Testis (tissue), 3 donors: ENCODE data around the gene GLIS1. TPM values are rescaled to one million over a fixed set of nuclear protein-coding genes. Genes with fewer than 3 reads are reported as not detected.

ENCODE experiments used
- DNase-seq: peaks from one replicate; pipeline ENCODE4 v3.0.0-alpha.2; 2019
- H3K27ac ChIP-seq, 2 donors: fragments of 200-600 bp; sonication (generic); one replicate each; pipeline ENCODE4 v1.5.1; 2019
- H3K27me3 ChIP-seq: fragments of 200-600 bp; sonication (generic); one replicate; pipeline ENCODE4 v1.5.1; 2019
- H3K36me3 ChIP-seq: fragments of 200-600 bp; sonication (generic); one replicate; pipeline ENCODE4 v1.5.1; 2017; ENCODE audit warnings: low read depth; ENCODE audit errors: missing control alignments
- H3K4me1 ChIP-seq: fragments of 200-600 bp; sonication (generic); one replicate; pipeline ENCODE4 v1.5.1; 2019
- H3K4me3 ChIP-seq, 2 donors: fragments of 200-600 bp; sonication (generic); one replicate each; pipeline ENCODE4 v1.5.1; 2017 to 2019
- H3K9me3 ChIP-seq: fragments of 200-600 bp; sonication (generic); one replicate; pipeline ENCODE4 v1.5.1; 2017
- CTCF ChIP-seq, 3 experiments: fragments of 450-650 bp in 2 of 3; fragments of 200-600 bp in 1 of 3; sonication (generic) in 1 of 3; IDR thresholded peaks; one replicate each; pipeline ENCODE4 v1.5.1; 2016 to 2019; ENCODE audit warnings: antibody characterized with exemption in 3 of 3, mild to moderate bottlenecking in 2 of 3, moderate library complexity in 1 of 3
- POLR2A ChIP-seq: fragments of 450-650 bp; IDR thresholded peaks from one replicate; pipeline ENCODE4 v1.6.1; 2017; ENCODE audit warnings: antibody characterized with exemption, mild to moderate bottlenecking, moderate library complexity
- WGBS, 2 donors: methylation state at CpG; one replicate each; pipeline ENCODE4 v1.1.5; 2018; 5-methylcytosine and 5-hydroxymethylcytosine counted together
- intact Hi-C: fragments of 100-400 bp; cut with DNase I; formaldehyde crosslinking; loops from one replicate; pipeline ENCODE4 v1.15.1; 2023; ENCODE audit warnings: low total_unique reads
- polyA plus RNA-seq: library from polyadenylated mRNA; stranded (reverse); fragments of 350-450 nt; fragmentation: Illumina TruSeq; extraction: RNeasy Lipid Tissue Mini Kit (QIAGEN cat#74804); gene quantifications from one replicate; pipeline ENCODE4 v1.2.3, GENCODE V29; 2014; ENCODE audit warnings: low read depth, low replicate concordance; ENCODE audit not compliant: insufficient read depth
- total RNA-seq, 2 donors: library from RNA; depleted of rRNA; stranded (reverse); fragments of >200 nt; gene quantifications; one replicate each; pipeline ENCODE4 v1.2.3, GENCODE V29; 2016

Gene GLIS1
- total and polyA plus RNA-seq, 3 donors from 2014 or later = 2.9 to 6.1 (median 3.8) TPM

- no peaks in the 10 kb centered on the region for H3K36me3 ChIP-seq
- H3K27me3 ChIP-seq = no peaks in the 10 kb centered on the region
- no peaks in the 10 kb centered on the region for H3K9me3 ChIP-seq
- H3K27ac ChIP-seq = no peak overlapping the region
- intact Hi-C loops = no loop called here
- TF ChIP-seq POLR2A (no peak), CTCF (IDR thresholded peaks at IDR 0.05) (no peak)
- H3K4me1 ChIP-seq = no peaks in the 10 kb centered on the region
- DNase-seq = no peak
- 84 to 87% methylated on average over 13 to 21 of the region's 21 CpGs for whole genome bisulfite sequencing, 2 donors
- no peak overlapping the region for H3K4me3 ChIP-seq
Observed at GRCh38 chr1:53601867-53602775, 136.8 kb downstream of the GLIS1 start.

- WGBS, 2 donors = 88 to 89% methylated on average over 11 of the region's 11 CpGs
- no peak overlapping the region for H3K4me3 ChIP-seq
Observed at GRCh38 chr1:53601031-53601745, 137.8 kb downstream of the GLIS1 start.

GRCh38 chr1:53600561-53600960 is 138.4 kb downstream of the GLIS1 start:
- intact Hi-C loops = no loop called here
- WGBS, 2 donors = 63 to 74% methylated on average over 7 to 8 of the region's 8 CpGs
- DNase-seq = no peak

More at GRCh38 chr1:53601031-53601745, 137.8 kb downstream of the GLIS1 start:
- H3K27me3 ChIP-seq = no peaks in the 10 kb centered on the region
- TF ChIP-seq POLR2A (no peak), CTCF (IDR thresholded peaks at IDR 0.05) (no peak)
- no peak overlapping the region for H3K27ac ChIP-seq
- no peaks in the 10 kb centered on the region for H3K4me1 ChIP-seq
- DNase-seq = no peak
- no peaks in the 10 kb centered on the region for H3K36me3 ChIP-seq
- intact Hi-C loops = no loop called here
- H3K9me3 ChIP-seq = no peaks in the 10 kb centered on the region

GRCh38 chr1:53600001-53600400 is 139.0 kb downstream of the GLIS1 start:
- TF ChIP-seq CTCF (IDR thresholded peaks at IDR 0.05) (no peak), POLR2A (no peak)
- no peaks in the 10 kb centered on the region for H3K9me3 ChIP-seq
- no peaks in the 10 kb centered on the region for H3K4me1 ChIP-seq
- intact Hi-C loops = no loop called here
- WGBS, 2 donors = 55 to 70% methylated on average over 4 to 5 of the region's 5 CpGs
- no peak overlapping the region for H3K4me3 ChIP-seq
- no peak for DNase-seq
- no peaks in the 10 kb centered on the region for H3K36me3 ChIP-seq
- no peaks in the 10 kb centered on the region for H3K27me3 ChIP-seq
- no peak overlapping the region for H3K27ac ChIP-seq

More at GRCh38 chr1:53600561-53600960, 138.4 kb downstream of the GLIS1 start:
- Histone ChIP-seq H3K9me3 (no peaks in the 10 kb centered on the region), H3K4me1 (no peaks in the 10 kb centered on the region), H3K36me3 (no peaks in the 10 kb centered on the region), H3K27me3 (no peaks in the 10 kb centered on the region), H3K27ac (no peak overlapping the region), H3K4me3 (no peak overlapping the region)
- TF ChIP-seq CTCF (IDR thresholded peaks at IDR 0.05) (no peak), POLR2A (no peak)
